GM18907 (cell line): ENCODE measurements around the gene TSPAN17.
A peak's percentile ranks its signal among the peaks of the same experiment; 100 is the strongest.

ENCODE experiments used
- ATAC-seq: cut with Tn5 transposase; IDR thresholded peaks from one replicate; pipeline ENCODE4 v1.9.1; 2021; ENCODE audit warnings: mild to moderate bottlenecking, moderate library complexity; ENCODE audit not compliant: unreplicated experiment

Gene TSPAN17

GRCh38 chr5:176620333-176620981 is 26.8 kb upstream of the TSPAN17 start:
- ATAC-seq: no peak

- no peak for ATAC-seq
These were observed 25.6 kb upstream of the TSPAN17 start for GRCh38 chr5:176621661-176622079.

GRCh38 chr5:176624142-176624541 is 23.1 kb upstream of the TSPAN17 start:
- ATAC-seq: no peak

GRCh38 chr5:176624938-176625337 is 22.3 kb upstream of the TSPAN17 start:
- ATAC-seq: no peak

- no peak for ATAC-seq
These were observed 21.8 kb upstream of the TSPAN17 start for GRCh38 chr5:176625512-176625911.

- no peak for ATAC-seq
These were observed 21.1 kb upstream of the TSPAN17 start for GRCh38 chr5:176625966-176626875.

GRCh38 chr5:176626876-176627236 is 20.4 kb upstream of the TSPAN17 start:
- no peak for ATAC-seq

- no peak for ATAC-seq
These were observed 19.7 kb upstream of the TSPAN17 start for GRCh38 chr5:176627582-176627981.

GRCh38 chr5:176628406-176629228 is 18.7 kb upstream of the TSPAN17 start:
- ATAC-seq: no peak

- no peak for ATAC-seq
These were observed 17.9 kb upstream of the TSPAN17 start for GRCh38 chr5:176629317-176629852.

- ATAC-seq: peak; percentile 77
These were observed 17.2 kb upstream of the TSPAN17 start, which contains the start of the genes EIF4E1B and SNCB for GRCh38 chr5:176629853-176630680. TSS of gene EIF4E1B (plus strand) at chr5:176630675. CDS start at chr5:176642788, 12,113 bp downstream. TSS of gene SNCB (minus strand) at chr5:176630534. CDS start at chr5:176629654, 880 bp downstream.

GRCh38 chr5:176630681-176631222 is 16.5 kb upstream of the TSPAN17 start:
- no peak for ATAC-seq

GRCh38 chr5:176631383-176632200 is 15.7 kb upstream of the TSPAN17 start:
- no peak for ATAC-seq

GRCh38 chr5:176632745-176633144 is 14.5 kb upstream of the TSPAN17 start:
- ATAC-seq: no peak

- no peak for ATAC-seq
These were observed 13.7 kb upstream of the TSPAN17 start for GRCh38 chr5:176633598-176633997.

GRCh38 chr5:176636426-176636825 is 10.9 kb upstream of the TSPAN17 start:
- no peak for ATAC-seq

- ATAC-seq: no peak
These were observed 9.7 kb upstream of the TSPAN17 start for GRCh38 chr5:176637556-176637955.

- ATAC-seq: no peak
These were observed 8.8 kb upstream of the TSPAN17 start for GRCh38 chr5:176638437-176638836.

GRCh38 chr5:176639208-176639607 is 8.1 kb upstream of the TSPAN17 start:
- no peak for ATAC-seq
